Measurements from ENCODE around the gene RPS6KA5.
"Not testable (repeated sequence)": the region's sequence is repeated elsewhere in the genome, so short reads cannot be mapped to it uniquely, and the experiment has no call there.

Gene RPS6KA5

GRCh38 chr14:91035855-91036254, 24.6 kb downstream of the RPS6KA5 start:
- no peak overlapping the region for H3K27ac ChIP-seq
- no peak for TF ChIP-seq CTCF (conservative IDR thresholded peaks at IDR 0.05)

- H3K27ac ChIP-seq, result not testable (repeated sequence)
Measured at GRCh38 chr14:91034379-91034778, 26.1 kb downstream of the RPS6KA5 start.

- TF ChIP-seq CTCF (conservative IDR thresholded peaks at IDR 0.05), result no peak
- no peak overlapping the region for H3K27ac ChIP-seq
Measured at GRCh38 chr14:91032248-91032647, 28.2 kb downstream of the RPS6KA5 start.

DNA sequence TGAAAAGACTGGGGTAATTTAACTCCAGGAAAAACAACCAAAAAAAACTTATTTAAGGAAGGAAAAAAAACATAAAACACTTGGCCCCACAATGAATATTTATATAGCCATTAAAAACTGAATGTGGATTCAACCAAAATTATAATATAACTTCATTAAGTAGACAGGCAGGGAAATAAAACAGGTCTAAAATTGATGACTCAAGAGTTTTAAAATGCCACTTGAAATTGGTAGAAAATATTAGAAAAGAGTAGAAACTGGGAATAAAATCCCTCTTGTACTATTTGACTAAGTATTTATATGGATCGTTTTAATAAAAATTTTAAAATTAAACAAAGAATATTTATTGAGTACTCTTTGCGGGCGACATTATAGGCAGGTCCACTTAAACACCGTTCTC, 28.8 kb downstream of the RPS6KA5 start:
- H3K27ac ChIP-seq, result no peak overlapping the region
- TF ChIP-seq CTCF (conservative IDR thresholded peaks at IDR 0.05), result no peak

DNA sequence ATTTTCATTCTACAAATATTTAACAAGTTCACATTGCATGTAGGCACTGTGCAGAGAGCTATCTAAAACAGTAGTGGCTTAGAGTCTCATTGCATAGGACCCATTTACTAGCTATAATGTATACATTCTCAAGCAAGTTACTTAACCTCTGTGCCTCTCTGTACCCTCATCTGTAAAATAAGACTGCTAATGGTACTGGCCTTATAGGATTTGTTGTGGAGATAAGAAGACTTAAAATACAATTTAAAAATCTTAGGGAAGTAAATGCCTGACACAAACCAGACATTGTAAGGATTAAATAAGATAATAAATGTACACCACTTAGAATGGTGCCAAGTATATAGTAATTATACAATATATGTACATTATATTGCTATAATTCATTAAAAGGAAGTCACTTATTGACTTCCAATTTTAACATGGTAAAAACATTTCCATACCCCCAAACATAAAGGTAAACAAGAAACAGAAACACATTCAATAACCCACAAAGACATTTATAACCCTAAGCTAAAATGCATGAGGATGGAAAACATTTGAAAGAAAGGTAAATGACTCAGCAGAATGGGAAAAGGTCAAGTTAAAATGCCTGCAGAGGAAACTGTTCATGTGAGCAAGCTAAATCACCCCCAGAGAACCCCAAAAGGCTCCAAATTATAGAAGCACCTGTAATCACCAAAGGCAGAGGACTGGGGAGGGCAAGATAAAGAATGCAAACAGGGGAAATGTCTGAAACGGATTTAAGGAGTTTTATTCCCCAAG, 30.8 kb downstream of the RPS6KA5 start:
- no peak overlapping the region for H3K27ac ChIP-seq

GRCh38 chr14:91027561-91027960, 32.9 kb downstream of the RPS6KA5 start:
- no peak for TF ChIP-seq CTCF (conservative IDR thresholded peaks at IDR 0.05)
- H3K27ac ChIP-seq, result no peak overlapping the region

More for the DNA sequence above, 30.8 kb downstream of the RPS6KA5 start:
- no peak for TF ChIP-seq CTCF (conservative IDR thresholded peaks at IDR 0.05)

- H3K27ac ChIP-seq, result not testable (repeated sequence)
Measured at GRCh38 chr14:91022622-91023028, 37.8 kb downstream of the RPS6KA5 start.

DNA sequence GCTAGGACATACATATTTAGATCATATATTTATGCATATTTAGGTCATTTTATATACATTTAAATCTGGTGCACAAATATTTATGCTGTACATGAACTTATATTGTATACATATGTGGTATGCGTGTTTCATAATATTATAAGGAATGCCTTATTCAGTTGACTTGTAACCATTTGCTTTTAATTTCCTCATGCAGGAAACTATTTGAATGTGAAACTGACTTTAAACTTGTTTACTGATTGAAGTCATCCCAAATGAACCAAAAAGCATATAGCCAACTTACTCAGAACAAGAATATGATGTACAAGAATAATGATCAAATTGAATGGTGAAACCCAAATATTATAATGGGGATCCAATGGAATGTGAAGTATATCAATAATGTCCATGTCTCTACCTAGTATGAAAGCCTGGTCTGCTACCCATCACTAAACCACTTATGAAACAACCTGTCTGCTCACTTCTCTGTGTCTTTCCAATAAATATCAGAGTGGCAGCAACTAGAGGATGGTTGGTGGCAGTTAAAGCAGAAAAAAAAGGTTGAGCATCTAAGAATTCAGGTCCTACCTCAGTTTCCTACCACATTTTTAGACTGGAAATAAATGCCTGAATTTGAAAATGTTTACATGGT, 38.3 kb downstream of the RPS6KA5 start:
- no peak for TF ChIP-seq CTCF (conservative IDR thresholded peaks at IDR 0.05)
- H3K27ac ChIP-seq, result no peak overlapping the region

Data from VCaP (cell line).